Head of caudate nucleus (tissue), 42 donors: Measurements from ENCODE around the gene MFRP.

Experiments used
- DNase-seq, 42 donors: peaks; one replicate each; pipeline versions ENCODE4 v3.0.0 to v3.0.0-alpha.2; 2020 to 2021; ENCODE audit warnings: mixed read lengths in 7 of 42
- intact Hi-C: fragments of 100-400 bp; cut with DNase I; formaldehyde crosslinking; loops from one replicate; pipeline ENCODE4 v1.15.0; 2022

Gene MFRP

DNA sequence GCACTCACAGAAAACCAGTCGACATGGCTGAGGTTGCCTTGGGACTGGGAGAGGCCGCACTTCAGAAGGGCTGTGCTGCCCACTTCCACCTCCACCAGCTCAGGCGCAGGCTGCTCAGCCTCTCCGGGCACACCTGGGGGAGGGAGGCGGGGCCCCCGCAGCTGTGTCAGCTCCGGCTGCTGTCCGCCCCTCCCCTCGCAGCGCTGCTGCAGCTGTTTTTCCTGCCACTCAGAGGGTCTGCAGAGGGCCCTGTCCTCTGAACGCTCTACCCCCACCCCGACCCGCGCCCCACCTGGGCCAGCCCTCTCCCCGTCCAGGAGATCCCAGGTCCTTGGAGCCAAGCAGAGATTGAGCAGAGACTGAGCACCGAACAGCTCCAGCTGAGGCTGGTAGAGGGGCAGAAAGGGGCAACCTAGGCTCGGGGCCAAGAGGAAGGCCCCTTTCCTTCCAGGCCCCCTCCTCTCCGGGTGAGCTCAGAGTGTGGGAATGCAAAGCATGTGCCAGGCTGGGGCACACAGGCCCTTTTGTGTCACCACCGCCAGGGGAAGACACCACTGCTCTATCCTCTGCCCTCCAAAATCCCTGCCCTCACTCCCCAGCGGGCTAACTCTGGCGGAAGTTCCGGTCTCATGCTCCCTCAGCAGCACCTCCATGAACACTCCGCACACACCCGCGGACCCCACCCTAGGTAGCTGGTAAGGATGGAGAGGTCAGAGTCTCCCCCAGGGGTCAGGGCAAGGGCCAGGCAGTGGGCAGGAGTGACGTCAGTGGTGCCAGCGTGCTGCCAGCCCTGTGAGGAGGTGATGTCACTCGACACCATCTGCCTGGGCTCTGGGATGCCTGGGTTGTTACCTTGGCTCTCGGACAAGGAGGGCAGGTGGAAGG, 31.1 kb downstream of the MFRP start:
- intact Hi-C loops, result loop anchor here (5.0 kb wide), 1 partner anchor 108 kb away; the partner anchor contains the start of gene CBL

DNA sequence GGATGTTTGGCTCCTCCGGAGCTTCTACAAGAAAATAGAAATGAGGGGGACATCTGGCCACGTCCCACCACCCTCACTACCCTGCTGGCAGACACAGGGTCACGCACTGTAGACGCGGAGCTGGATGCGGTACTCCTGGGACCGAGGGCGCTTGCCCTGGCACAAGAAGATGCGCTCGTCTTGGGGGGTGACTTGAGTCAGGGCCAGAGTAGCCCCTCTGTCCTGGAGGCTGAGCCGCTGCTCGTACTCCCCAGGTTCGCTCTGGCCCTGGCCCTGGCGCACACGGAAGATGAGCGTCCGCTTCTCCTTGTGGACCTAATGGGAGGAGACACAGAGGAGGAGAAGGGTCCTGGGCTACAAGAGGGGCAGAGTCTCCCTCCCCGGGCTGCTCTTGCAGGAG, 31.8 kb downstream of the MFRP start:
- intact Hi-C loops, result loop anchor here (5.0 kb wide), 1 partner anchor 107 kb away; the partner anchor contains the start of gene CBL
- DNase-seq, result no peak

More for the DNA sequence above, 31.1 kb downstream of the MFRP start:
- peak; percentile 56 to 91 (median 75) for DNase-seq

DNA sequence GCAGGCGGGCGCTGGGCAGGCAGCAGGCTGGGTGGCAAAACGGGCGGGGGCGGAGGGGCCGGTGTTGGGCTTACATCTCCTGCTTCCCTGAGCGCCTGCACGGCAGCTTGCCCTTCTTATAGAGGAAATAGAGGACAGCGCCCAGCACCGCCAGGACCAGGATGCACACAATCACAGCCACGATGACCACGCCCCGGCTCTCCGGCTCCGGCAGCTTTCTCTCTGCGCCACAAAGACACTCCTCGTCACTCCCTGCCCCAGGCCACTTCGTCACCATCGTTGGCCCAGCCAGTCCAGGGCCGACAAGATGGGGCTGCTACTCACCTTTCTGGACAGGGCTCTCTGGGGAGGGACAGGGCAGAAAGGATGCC, 35.8 kb downstream of the MFRP start:
- intact Hi-C loops, result no loop called here

DNA sequence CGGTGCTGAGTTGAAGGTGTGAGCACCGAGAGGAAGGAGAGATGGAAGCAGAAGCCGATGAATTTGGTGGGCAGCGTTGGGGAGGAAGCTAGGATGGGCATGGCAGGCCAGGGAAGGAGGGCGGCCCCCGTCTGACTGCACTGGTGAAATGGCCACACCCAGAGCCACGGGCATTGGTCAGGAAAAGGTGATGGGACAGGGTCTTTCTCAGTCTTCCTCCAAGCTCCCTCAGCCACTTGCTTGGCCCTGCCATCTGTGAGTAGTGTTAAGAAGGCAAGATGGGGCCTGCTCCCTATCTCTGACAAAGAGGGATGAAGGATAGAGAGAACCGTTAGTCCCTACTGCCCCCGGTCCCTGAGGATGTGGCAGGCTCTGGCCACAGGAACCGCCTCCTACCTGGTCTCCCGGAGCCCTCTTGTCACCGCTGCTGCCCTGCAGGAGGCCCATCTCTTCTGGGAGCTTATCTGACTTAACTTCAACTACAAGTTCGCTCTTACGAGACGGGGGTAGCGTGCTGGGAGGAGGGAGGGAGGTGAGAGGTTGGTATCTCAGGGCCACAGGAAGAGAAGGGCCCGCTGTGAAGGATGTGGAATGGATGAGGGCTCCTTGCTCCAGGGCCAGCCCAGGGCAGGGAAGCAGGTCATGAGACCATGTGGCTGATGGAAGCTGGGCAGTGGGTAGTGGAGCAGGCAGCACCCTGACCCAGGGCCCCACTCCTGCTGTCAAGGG, 36.4 kb downstream of the MFRP start:
- intact Hi-C loops, result no loop called here
- no peak for DNase-seq

More for the DNA sequence above, 35.8 kb downstream of the MFRP start:
- DNase-seq, result no peak

DNA sequence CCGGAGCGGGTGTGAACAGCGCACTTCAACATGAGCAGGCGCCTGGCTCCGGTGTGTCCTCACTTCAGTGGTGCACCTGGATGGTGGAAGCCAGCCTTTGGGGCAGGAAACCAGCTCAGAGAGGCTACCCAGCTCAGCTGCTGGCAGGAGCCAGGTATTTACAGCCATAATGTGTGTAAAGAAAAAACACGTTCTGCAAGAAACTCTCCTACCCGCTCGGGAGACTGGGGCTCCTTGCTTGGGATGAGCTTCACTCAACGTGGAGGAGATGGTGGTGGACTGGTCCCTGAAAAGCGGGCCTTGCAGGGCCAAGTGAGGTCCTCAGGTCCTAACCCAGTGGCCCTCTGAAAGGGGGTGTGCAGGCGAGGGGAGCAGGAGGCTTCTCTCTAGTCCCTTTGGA, 37.1 kb downstream of the MFRP start:
- intact Hi-C loops, result no loop called here
- DNase-seq, result no peak

DNA sequence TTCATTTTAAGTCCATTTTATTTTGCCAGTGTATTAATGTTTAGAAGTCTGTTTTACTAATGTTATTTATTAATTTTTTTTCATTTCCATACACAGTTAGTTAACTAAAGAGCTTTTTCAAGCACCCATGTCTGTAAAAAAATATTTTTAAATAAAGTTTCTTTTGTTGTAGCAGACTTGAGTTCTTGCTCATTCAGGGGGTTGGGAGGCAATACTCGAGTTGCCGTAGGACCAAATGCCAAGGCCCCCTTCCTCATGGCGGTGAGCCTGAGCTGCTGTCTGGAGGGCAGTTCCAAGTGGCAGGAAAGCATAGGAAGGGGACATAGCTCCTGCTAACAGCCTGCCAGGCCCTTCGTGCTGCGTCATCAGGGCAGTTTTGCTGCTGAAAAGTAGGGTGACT, 38.5 kb downstream of the MFRP start:
- DNase-seq, result no peak
- intact Hi-C loops, result no loop called here

DNA sequence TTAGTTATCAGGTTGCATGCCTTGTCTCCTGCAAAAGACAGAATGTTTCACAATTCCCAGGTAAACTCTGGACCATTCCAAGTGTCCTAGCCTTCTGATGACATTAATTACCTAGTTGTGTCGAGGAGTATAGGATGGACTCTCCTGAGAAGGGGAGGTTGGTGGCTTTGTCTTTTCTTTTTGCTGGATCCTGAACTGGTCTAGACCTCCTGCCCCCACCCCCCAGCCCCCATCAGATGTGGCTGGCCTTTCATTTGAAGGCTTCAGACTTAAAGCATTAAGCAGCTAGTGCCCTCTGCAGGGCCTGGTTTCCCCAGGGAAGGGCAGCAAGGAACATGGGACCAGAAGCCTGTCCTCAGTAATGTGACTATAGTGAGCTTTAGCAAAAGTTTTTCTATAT, 39.3 kb downstream of the MFRP start:
- intact Hi-C loops, result no loop called here
- peak in 6 of 42 donors; percentile 32 to 63 (median 39) for DNase-seq

DNA sequence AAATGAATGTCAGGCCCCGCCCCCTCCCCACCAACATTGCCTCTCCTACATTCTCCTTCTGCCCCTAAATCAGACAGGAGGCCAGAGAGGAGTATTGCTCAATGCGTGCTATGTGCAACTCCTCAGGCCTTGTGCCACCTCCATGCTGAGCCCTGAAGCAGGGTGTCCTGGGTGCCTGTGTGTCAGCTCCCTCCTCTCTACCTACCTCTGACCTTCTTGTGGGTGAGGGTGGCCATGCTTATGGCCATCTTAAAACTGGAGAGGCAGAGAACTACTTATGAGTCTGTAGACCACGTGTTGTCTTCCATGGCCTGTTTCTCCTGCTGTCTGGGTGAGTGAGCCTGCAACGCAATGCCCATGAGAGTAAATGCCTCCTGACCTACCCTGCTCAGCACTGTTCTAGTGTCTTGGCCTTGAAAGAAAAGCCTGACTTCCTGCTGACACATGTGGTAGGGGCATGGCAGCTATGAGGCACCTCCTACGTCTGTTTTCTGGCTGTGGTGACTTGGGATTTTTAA, 40.1 kb downstream of the MFRP start:
- DNase-seq, result no peak
- intact Hi-C loops, result no loop called here

DNA sequence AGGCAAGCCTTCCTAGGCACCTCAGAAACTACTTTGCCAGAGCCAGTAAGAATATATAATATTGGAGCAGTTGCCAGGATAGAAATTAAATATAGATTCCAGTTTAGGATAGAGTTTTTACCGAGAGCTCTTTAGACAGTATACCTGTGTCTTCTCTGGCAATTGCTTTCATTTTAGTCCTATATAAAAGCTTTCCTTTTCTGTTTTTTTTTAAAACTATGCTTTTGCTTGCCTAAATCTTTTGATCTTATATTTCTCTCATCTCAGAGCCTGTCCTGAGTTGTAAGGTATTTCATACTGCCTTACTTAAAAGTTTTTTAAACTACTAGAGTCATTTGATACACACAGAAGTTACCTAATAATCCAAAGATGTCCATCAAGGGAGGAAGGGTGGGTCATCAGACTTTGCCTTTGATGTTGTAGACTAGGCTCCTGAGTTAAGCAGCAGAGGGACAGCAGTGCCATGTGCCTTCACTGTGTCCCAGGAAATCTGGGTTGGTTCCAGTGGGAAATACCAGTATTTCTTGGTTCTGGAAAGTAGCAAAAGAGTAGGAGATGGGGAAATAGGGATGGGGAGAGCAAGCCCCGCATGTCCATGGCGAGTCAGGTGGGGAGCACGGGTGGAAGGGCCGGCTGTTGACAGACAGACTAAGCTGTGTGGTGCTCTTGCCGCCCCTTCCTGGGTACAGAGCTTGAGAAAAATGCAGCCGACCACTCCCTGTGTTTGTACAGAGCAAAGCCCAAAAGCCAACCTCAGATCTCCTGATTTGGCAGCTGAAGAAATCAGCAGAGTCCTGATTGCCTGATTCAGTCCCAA, 40.7 kb downstream of the MFRP start:
- DNase-seq, result no peak
- intact Hi-C loops, result no loop called here

DNA sequence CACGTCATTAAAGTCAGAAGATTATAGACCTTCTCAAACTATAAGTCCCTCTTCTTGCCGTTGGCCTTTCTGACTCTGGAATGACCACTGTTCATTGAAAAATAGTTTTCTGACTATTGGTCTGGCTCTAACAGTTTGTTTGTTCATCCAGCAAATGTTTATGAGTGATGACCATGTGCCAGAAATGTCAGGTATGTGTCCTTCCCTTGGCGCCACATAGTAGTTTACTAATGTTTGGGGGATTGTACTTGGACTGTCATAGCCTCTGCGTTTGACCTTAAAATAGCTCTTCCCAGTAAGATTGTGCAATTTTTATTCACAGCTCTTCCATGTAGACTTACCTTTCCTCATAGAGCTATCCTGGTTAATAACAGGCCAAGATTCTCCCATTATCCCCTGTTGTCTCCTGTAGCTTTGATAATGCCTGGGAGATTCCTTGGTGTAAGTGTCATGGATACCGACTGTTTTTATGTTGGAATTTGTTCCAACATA, 43.2 kb downstream of the MFRP start:
- intact Hi-C loops, result no loop called here
- DNase-seq, result no peak

DNA sequence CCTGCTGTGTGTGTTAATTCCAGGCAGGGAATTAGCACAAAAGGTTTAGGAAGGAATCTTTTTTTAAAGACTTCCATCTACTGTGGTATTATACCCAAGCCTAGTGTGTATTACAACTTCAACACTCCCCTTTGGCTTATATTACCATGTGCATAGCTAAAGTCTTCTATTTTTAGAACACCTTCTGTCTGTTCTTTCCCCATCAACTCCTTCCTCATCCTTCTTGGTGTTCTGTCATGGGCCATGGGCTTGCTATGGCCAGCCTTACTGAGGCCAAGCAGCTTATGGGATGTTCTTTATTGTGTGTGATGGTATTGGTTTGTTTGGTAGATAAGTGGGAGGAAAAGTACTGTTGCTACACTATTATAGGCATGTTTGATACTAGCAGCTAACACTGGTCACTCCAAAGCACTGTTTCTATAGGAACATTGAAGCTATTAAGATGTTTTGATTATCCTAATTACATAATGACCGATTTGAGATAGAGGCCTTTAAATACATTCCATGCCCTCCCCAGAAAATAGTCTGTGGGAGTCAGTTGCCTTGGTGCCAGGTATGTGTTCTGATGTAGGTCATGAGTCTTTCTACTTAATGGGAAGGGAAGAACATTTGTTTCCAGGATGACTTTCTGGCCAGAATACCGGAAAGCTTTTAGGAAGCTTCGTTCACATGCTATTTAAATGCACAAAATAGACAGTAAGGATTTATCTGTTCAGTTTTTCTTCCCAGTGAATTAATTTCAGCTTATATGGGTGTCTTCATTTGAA, 46.1 kb downstream of the MFRP start:
- DNase-seq, result no peak

DNA sequence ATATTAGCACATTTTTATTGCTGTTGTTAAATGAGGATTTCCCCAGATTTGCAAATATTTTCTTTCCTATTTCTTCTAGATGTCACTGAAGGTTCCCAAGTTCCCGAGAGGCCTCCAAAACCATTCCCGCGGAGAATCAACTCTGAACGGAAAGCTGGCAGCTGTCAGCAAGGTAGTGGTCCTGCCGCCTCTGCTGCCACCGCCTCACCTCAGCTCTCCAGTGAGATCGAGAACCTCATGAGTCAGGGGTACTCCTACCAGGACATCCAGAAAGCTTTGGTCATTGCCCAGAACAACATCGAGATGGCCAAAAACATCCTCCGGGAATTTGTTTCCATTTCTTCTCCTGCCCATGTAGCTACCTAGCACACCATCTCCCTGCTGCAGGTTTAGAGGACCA, 47.1 kb downstream of the MFRP start:
- intact Hi-C loops, result no loop called here
- no peak for DNase-seq

More for the DNA sequence above, 46.1 kb downstream of the MFRP start:
- intact Hi-C loops, result no loop called here

DNA sequence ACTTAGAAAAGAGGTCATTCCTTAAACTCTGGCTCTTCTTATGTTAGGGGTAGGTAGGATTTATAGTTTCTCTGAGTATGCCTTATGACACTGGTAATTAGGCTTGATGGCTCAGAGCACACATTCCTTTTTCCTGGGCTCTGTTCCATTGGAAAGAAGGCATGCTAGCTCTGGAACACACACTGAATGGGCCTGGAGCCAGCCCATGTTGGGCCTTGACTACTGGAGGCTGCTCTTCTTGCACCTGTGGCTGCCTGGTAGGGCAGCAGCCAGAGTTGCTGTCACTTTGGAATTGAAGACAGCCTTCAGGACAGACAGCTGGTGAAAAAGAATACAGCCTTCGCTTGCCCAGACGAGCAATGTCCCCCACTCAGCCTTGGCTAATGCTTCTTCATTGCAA, 47.8 kb downstream of the MFRP start:
- no peak for DNase-seq
- intact Hi-C loops, result no loop called here

DNA sequence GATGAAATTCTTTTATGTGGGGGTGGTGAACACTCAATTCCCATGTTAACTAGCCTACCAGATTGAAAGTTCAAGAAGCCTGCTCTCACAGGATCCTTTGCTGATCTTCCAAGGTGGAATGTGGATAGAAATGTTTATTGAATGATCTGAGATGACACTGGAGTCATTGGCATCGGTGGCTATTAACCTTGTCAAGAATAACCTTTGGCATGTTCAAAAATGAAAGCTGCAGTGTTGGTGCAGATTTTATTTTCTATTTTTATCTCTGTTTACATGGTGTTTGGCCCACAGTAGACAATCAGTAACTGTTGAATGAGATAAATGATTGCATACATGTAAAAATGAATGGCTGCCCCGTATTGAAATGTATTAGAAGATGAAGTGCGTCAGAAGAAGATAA, 48.6 kb downstream of the MFRP start:
- no peak for DNase-seq
- intact Hi-C loops, result no loop called here

DNA sequence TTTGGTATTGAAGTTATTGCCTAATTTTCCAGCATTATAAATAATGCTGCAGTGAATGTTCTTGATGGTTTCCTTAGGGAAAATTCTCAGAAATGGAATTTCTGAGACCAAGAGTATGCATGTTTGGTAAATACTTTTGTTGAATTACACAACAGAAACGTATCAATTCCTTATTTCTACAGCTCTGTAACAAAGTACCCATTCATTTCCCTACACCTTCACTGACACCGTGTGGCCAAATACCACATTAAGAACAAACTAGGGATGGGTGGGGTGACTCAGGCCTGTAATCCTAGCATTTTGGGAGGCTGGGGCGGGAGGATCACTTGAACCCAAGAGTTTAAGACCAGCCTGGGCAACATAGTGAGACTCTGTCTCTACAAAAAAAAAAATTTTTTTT, 51.3 kb downstream of the MFRP start:
- DNase-seq, result no peak
- intact Hi-C loops, result no loop called here

DNA sequence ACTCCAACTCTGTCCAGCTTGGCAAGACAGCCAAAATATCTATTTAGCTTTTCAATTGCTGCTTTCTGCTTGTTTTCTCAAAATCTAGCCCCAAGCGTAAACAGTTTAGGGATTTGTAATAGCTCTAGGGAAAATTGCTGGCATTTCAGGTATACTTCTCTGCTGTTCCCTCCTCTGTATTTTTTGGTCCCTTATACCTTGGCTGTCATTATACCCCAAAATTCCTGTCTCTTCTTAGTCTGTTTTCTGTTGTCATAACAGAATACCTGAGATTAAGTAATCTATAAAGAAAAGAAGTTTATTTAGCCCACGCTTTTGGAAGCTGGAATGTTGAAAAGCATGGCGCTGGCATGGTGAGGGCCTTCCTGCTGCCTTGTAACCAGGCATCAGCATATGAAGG, 53.0 kb downstream of the MFRP start:
- DNase-seq, result no peak
- intact Hi-C loops, result no loop called here

DNA sequence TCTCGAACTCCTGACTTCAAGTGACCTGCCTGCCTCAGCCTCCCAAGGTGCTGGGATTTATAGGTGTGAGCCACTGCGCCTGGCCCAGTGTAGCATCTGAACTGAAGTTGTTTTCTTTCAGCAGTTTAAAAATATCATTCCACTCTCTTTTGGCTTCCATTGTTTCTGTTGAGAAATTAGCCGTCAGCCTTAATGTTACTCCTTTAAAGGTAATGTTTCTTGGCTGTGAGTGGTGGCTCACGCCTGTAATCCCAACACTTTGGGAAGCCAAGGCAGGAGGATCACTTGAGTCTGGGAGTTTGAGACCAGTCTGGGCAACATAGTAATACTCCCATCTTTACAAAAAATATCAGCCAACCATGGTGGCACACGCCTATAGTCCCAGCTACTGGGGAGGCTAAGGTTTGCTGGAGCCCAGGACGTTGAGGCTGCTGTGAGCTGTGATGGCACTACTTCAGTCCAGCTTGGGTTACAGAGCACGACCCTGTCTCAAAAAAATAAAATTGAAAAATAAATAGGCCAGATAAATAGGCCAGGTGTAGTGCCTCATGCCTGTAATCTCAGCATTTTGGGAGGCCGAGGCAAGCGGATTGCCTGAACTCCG, 55.5 kb downstream of the MFRP start:
- no peak for DNase-seq

More for the DNA sequence above, 55.5 kb downstream of the MFRP start:
- intact Hi-C loops, result no loop called here
